Measurements from ENCODE around the gene ZNF616. TPM values are rescaled to one million over a fixed set of nuclear protein-coding genes. Genes with fewer than 3 reads are reported as not detected.
"Not testable (repeated sequence)": the region's sequence is repeated elsewhere in the genome, so short reads cannot be mapped to it uniquely, and the experiment has no call there.

The ZNF616 gene
- total RNA-seq, 2 donors from 2014 or later, result 10.4 to 12.1 TPM

DNA sequence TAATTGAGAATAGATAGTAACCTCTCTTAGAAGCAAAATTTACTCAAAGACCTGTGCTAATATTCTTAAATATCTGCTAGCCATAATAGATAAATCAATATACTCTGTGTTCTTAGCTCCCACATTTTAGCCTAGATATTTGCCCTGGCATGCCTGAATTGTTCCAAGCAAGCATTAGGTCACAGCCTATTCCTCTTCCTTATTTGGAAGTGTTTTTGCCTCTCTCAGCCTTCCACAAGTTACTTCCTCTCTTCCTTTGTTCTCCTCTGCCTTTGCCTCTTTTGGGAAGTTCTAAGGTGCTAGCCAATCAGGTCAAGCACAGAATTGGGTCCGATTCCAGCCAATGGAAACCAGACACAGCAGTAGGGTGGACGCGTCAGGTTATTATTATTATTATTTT is 43.3 kb downstream of the ZNF616 start:
- H3K27me3 Mint-ChIP-seq (ENCODE audit: low read depth); DNase-seq; ATAC-seq (replicated peaks in 1 of 2); H3K27ac Mint-ChIP-seq: not testable (repeated sequence)
- peaks cover 14 to 27% of the 10 kb centered on the region in 2 donors for H3K9me3 Mint-ChIP-seq
- peak overlapping the region; percentile 87 to 97 for H3K4me3 Mint-ChIP-seq
- H3K4me1 Mint-ChIP-seq (ENCODE audit: low read depth), result peaks cover 17% of the 10 kb centered on the region
- H3K36me3 Mint-ChIP-seq (ENCODE audit: insufficient read depth in 2 of 2), result peaks cover 42 to 64% of the 10 kb centered on the region in 2 donors

DNA sequence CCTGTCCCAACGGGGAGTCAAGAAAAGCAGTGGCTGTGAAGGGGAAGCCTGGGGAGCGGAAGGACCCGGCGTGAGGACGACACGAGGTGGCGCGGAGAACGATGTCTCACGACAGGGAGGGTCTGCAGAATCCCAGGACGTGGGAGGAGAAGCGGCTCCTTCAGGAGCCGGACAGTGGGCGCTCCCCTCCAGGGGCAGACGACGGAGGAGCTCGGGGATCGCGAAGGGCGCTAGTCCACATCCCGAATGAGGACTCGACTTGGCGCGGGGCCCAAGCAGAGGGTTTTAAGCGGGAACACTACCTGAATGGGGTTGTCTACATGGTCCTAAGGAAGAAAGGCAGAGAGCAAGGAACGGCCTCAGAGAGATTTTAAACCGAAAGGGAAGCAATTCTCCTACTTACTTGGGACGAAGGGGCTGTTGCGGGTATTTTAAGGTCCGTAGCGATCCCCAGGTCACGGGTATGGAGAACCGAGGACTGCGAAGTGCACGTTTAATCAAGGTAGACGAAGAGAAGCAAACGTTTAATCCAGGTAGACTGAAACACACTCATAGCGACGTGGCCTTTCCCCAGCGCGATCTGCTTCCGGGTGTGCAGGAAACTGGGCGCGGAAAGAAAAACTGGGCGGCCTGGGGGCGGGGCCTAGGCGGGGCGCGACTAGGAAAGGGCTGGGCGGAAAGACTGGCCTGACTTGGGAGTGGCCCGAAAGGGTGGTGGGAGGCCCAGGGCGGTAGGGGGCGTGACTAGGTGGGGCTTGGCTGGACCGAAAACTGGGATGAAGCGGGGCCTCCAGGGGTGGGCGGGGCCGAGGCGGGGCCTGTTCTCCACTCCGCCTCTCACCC is 44.3 kb downstream of the ZNF616 start, which contains the start of gene ZNF841:
Gene ZNF841 (minus strand): TSS at position 594 of the 843 bp plus-strand sequence. CDS start 10,964 bp downstream, outside the sequence.
- H3K36me3 Mint-ChIP-seq (ENCODE audit: insufficient read depth in 2 of 2), result peaks cover 47 to 72% of the 10 kb centered on the region in 2 donors
- no peaks in the 10 kb centered on the region for H3K27me3 Mint-ChIP-seq (ENCODE audit: low read depth)
- H3K4me3 Mint-ChIP-seq, result peak within 1 kb of the TSS; percentile 87 to 97
- ATAC-seq (replicated peaks in 1 of 2) (peak; percentile 99), DNase-seq (peak; percentile 90 to 92)
- H3K9me3 Mint-ChIP-seq, result peaks cover 19 to 31% of the 10 kb centered on the region in 2 donors
- H3K27ac Mint-ChIP-seq, result peak within 1 kb of the TSS; percentile 94
- H3K4me1 Mint-ChIP-seq (ENCODE audit: low read depth), result peaks cover 20% of the 10 kb centered on the region

DNA sequence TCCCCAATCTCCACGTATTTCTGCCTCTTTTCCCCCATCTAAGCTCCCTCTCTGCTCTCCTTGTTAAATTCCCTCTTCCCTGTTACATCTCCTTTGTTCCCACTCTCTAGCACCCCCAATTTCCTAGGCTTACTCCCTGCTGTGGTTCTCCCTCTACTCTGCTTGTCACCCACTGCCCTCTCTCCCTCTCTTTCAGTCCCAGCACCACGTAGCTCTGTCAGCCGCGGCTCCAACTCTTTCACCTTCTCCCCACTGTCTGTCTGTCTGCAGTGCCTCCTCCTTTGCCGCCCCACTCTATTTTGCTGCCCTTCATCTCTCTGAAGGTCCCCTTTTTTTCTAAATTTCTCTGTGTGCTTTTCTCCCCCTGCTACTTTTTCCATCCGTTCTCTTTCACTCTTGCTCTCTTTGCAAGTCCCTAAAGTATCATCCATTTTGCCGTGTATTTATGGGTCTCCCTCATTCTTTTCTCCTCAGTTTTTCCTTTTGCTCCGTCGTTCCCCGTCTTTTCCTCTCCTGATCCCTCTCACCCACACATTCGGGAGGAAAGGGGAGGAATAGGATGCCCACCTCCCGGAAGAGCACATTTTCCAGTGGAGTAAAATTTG is 45.1 kb downstream of the ZNF616 start:
- Mint-ChIP-seq H3K27ac (peak overlapping the region; percentile 94), H3K36me3 (ENCODE audit: insufficient read depth in 2 of 2) (peaks cover 46 to 75% of the 10 kb centered on the region in 2 donors), H3K4me3 (peak overlapping the region; percentile 87 to 97), H3K9me3 (peaks cover 20 to 30% of the 10 kb centered on the region in 2 donors), H3K4me1 (ENCODE audit: low read depth) (peaks cover 20% of the 10 kb centered on the region), H3K27me3 (ENCODE audit: low read depth) (no peaks in the 10 kb centered on the region)
- DNase-seq (no peak), ATAC-seq (replicated peaks in 1 of 2) (no peak)

DNA sequence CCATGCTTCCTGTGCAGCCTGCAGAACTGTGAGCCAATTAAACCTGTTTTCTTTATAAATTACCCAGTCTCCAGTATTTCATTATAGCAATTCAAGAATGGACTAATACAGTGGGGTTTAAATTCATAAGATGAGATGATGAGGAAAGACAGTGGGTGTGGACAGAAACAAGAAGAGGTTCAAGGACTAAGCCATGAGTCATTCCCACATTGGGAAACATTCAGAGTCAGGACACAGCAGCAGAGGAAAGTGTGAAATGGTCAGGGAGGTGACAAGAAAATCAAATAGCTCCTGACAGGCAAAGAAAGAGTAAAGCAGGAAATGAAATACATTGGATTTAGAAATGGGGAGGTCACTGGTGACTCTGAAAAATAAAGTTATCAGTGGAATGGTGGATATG is 53.3 kb downstream of the ZNF616 start:
- H3K9me3 Mint-ChIP-seq, result peaks cover 23 to 34% of the 10 kb centered on the region in 2 donors
- H3K27ac Mint-ChIP-seq, result no peak overlapping the region
- DNase-seq (no peak), ATAC-seq (replicated peaks in 1 of 2) (no peak)
- peaks cover 55 to 89% of the 10 kb centered on the region in 2 donors for H3K36me3 Mint-ChIP-seq (ENCODE audit: insufficient read depth in 2 of 2)
- no peaks in the 10 kb centered on the region for H3K27me3 Mint-ChIP-seq (ENCODE audit: low read depth)
- peaks cover 4% of the 10 kb centered on the region for H3K4me1 Mint-ChIP-seq (ENCODE audit: low read depth)
- H3K4me3 Mint-ChIP-seq, result no peak overlapping the region

DNA sequence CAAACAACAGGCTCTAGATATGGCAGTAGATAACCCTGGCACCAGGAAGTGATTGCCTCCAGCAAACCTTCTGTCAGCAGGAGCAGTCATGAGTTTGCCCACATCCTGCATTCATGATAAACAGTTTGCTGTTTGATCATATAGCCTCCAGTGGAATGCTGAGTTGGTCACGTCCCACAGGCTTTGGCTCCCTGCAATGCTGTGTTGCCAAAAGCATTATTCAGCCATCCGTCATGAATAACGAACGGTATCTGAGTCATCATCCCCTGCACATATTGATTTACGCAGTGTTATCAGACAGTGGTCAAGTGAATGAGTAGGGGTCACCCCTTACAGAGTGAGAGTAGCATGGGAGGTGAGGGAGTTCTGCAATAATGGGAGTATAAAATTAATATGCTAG is 69.2 kb downstream of the ZNF616 start:
- H3K27me3 Mint-ChIP-seq (ENCODE audit: low read depth), result no peaks in the 10 kb centered on the region
- no peak for ATAC-seq (replicated peaks in 1 of 2)
- peaks cover 68 to 92% of the 10 kb centered on the region in 2 donors for H3K36me3 Mint-ChIP-seq (ENCODE audit: insufficient read depth in 2 of 2)
- H3K4me3 Mint-ChIP-seq, result no peak overlapping the region
- no peak for DNase-seq
- peaks cover 37 to 44% of the 10 kb centered on the region in 2 donors for H3K9me3 Mint-ChIP-seq
- H3K4me1 Mint-ChIP-seq (ENCODE audit: low read depth), result no peaks in the 10 kb centered on the region
- H3K27ac Mint-ChIP-seq, result no peak overlapping the region

DNA sequence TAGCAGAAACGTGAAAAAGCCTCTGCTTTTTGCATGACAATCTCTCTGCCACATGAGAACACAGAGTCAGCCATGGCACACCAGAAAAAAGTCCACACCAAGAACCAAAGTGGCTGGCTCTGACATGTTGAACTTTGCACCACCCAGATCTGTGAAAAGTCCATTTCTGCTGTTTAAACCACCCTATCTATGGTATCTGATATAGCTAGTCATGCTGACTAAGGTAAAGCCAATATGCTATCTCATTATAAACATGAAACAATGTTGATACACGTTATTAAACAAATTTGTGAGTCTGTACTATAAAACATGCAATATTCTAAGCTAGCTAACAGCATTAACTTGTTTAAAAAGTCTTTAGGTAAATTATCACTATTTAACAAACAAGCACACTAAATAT is 70.1 kb downstream of the ZNF616 start:
- H3K4me3 Mint-ChIP-seq, result no peak overlapping the region
- H3K9me3 Mint-ChIP-seq, result peaks cover 32 to 42% of the 10 kb centered on the region in 2 donors
- peaks cover 65 to 90% of the 10 kb centered on the region in 2 donors for H3K36me3 Mint-ChIP-seq (ENCODE audit: insufficient read depth in 2 of 2)
- ATAC-seq (replicated peaks in 1 of 2) (no peak), DNase-seq (no peak)
- no peaks in the 10 kb centered on the region for H3K27me3 Mint-ChIP-seq (ENCODE audit: low read depth)
- H3K4me1 Mint-ChIP-seq (ENCODE audit: low read depth), result no peaks in the 10 kb centered on the region
- H3K27ac Mint-ChIP-seq, result no peak overlapping the region

DNA sequence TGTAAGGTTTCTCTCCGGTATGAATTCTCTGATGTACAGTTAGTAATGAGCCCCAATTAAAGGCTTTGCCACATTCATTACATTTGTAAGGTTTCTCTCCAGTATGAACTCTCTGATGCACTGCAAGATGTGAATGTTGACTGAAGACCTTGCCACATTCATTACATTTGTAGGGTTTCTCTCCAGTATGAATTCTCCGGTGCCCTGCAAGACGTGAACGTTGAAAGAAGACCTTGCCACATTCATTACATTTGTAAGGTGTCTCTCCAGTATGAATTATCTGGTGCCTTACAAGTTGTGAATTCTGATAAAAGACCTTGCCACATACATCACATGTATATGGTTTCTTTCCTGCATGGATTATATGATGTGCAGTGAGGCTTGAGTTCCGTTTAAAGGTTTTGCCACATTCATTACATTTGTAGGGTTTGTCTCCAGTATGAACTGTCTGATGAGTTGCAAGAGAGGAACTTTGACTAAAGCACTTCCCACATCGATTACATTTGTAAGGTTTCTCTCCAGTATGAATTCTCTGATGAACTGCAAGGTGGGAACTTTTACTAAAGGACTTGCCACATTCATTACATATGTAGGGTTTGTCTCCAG is 73.4 kb downstream of the ZNF616 start:
- peaks cover 31 to 43% of the 10 kb centered on the region in 2 donors for H3K9me3 Mint-ChIP-seq
- no peaks in the 10 kb centered on the region for H3K27me3 Mint-ChIP-seq (ENCODE audit: low read depth)
- H3K4me3 Mint-ChIP-seq, result no peak overlapping the region
- no peak overlapping the region for H3K27ac Mint-ChIP-seq
- peaks cover 57 to 76% of the 10 kb centered on the region in 2 donors for H3K36me3 Mint-ChIP-seq (ENCODE audit: insufficient read depth in 2 of 2)
- ATAC-seq (replicated peaks in 1 of 2) (no peak), DNase-seq (no peak)
- H3K4me1 Mint-ChIP-seq (ENCODE audit: low read depth), result no peaks in the 10 kb centered on the region

DNA sequence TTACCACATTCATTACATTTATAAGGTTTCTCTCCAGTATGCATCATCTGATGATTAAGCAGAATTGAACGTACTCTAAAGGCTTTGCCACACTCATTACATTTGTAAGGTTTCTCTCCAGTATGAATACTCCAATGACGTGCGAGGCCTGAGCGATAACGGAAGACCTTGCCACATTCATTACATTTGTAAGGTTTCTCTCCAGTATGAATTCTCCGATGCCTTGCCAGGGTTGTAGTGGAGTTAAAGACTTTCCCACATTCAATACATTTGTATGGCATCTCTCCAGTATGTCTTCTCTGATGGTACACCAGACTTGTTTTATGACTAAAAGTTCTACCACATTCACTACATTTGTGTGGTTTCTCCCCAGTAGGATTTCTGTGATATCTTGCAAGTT is 74.3 kb downstream of the ZNF616 start:
- Mint-ChIP-seq H3K36me3 (ENCODE audit: insufficient read depth in 2 of 2) (peaks cover 51 to 71% of the 10 kb centered on the region in 2 donors), H3K27me3 (ENCODE audit: low read depth) (no peaks in the 10 kb centered on the region), H3K4me1 (ENCODE audit: low read depth) (no peaks in the 10 kb centered on the region), H3K27ac (no peak overlapping the region), H3K4me3 (no peak overlapping the region), H3K9me3 (peaks cover 25 to 41% of the 10 kb centered on the region in 2 donors)
- DNase-seq (no peak), ATAC-seq (replicated peaks in 1 of 2) (no peak)

Other genes starting within 250 kb of the ZNF616 start
- gene ZNF649, start 234.9 kb downstream of the ZNF616 start, total RNA-seq, result 10 to 100 TPM; 11.0 to 17.8 TPM
- gene ZNF613, start 212.5 kb downstream of the ZNF616 start, total RNA-seq, result 1 to 10 TPM; 4.2 to 4.3 TPM
- gene ZNF350, start 153.1 kb downstream of the ZNF616 start, total RNA-seq, result 10 to 100 TPM; 10.9 to 15.6 TPM
- 10 to 100 TPM; 10.2 to 11.8 TPM for gene ZNF615, start 131.7 kb downstream of the ZNF616 start, total RNA-seq
- 10 to 100 TPM; 11.5 TPM for gene ZNF614, start 111.6 kb downstream of the ZNF616 start, total RNA-seq
- gene ZNF432, start 91.1 kb downstream of the ZNF616 start, total RNA-seq, result 10 to 100 TPM; 13.1 to 14.3 TPM
- gene ZNF841, start 44.2 kb downstream of the ZNF616 start, total RNA-seq, result 10 to 100 TPM; 18.4 to 20.8 TPM
- gene ZNF836, start 31.7 kb upstream of the ZNF616 start, total RNA-seq, result 10 to 100 TPM; 15.3 to 18.2 TPM
- 100 to 1,000 TPM; 160 to 181 TPM for gene PPP2R1A, start 50.1 kb upstream of the ZNF616 start, total RNA-seq
- 10 to 100 TPM; 32.1 to 33.5 TPM for gene ZNF766, start 129.6 kb upstream of the ZNF616 start, total RNA-seq
- gene ZNF480, start 157.2 kb upstream of the ZNF616 start, total RNA-seq, result 1 to 10 TPM; 5.6 to 10.0 TPM
- gene ZNF610, start 196.3 kb upstream of the ZNF616 start, total RNA-seq, result 1 to 10 TPM; 2.3 to 3.7 TPM
- gene ZNF880, start 230.0 kb upstream of the ZNF616 start, total RNA-seq, result 10 to 100 TPM; 11.9 to 12.8 TPM